NT2/D1 (cell line): Measurements from ENCODE around the gene ACAD8.

Source experiments
- SUZ12 ChIP-seq: IDR thresholded peaks from 2 replicates; pipeline ENCODE4 v1.6.1; 2011; ENCODE audit not compliant: insufficient read length, insufficient read depth; ENCODE audit errors: extremely low read depth
- ZNF274 ChIP-seq: IDR thresholded peaks from 2 replicates; pipeline ENCODE4 v1.6.1; 2011; ENCODE audit warnings: mild to moderate bottlenecking, low read depth, low read length

DNA sequence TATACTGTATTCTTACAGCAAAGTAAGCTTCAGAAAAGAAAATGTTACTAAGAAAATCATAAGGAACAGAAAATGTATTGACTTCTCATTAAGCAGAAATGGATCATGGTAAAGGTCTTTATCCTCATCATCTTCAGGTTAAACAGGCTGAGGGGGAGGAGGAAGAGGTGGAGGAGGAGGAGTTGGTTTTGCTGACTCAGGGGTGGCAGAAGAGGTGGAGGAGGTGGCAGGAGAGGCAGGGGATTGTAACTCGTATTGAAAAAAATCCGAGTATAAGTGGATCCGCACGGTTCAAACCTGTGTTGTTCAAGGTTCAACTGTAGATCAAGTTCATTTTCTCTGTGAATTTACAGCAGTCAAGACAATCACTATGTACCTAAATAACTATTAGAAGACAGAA, 35.8 kb downstream of the ACAD8 start:
- no peak for TF ChIP-seq ZNF274
- TF ChIP-seq SUZ12 = no peak
